B cell (primary cell): Measurements from ENCODE around the gene TNP2.

Experiments used
- CTCF ChIP-seq: fragments of 200-600 bp; IDR thresholded peaks from one replicate; pipeline ENCODE4 v1.8.0; 2022; ENCODE audit warnings: antibody characterized with exemption, mild to moderate bottlenecking
- EZH2 ChIP-seq: IDR thresholded peaks from 2 replicates; pipeline ENCODE4 v1.6.1; 2012; ENCODE audit warnings: borderline replicate concordance, low read depth, mild to moderate bottlenecking, moderate library complexity, low read length; ENCODE audit not compliant: insufficient read depth, poor library complexity, severe bottlenecking

- TF ChIP-seq CTCF (no peak), EZH2 (no peak)
Measured at GRCh38 chr16:11252482-11252931, 16.6 kb downstream of the TNP2 start.
